Measurements from ENCODE around the gene UGT1A1.

UGT1A1 gene

DNA sequence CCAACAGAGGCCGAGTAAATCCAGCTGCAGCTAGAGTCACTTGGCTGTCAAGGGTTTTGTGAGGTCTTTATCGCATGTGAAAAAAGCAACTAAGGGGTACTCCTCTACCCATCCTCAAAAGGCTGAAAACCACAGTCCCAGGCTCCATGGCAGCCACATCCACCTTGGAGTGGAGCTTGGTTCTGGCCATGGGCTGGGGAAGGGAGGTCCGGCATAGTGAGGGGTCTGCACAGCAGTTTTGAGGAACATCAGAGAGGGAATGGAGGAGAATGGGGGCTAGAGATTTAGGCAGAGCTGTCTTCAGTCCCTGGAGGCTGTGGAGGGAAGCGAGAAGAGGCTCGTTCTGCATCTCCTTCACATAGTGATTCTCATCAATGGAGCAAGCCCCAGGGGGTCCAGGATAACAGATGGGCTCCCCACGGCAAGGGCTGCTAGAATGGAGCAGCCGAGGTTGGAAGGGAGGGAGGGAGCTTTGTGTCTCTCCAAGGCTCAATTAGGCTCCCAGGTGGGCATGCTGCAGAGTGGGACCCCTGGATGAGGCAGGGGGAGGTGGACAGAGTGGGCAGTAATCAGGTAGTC is 39.1 kb downstream of the UGT1A1 start:
- DNase-seq: no peak

- DNase-seq: no peak
These were observed 39.6 kb downstream of the UGT1A1 start for GRCh38 chr2:233799716-233800115.

DNA sequence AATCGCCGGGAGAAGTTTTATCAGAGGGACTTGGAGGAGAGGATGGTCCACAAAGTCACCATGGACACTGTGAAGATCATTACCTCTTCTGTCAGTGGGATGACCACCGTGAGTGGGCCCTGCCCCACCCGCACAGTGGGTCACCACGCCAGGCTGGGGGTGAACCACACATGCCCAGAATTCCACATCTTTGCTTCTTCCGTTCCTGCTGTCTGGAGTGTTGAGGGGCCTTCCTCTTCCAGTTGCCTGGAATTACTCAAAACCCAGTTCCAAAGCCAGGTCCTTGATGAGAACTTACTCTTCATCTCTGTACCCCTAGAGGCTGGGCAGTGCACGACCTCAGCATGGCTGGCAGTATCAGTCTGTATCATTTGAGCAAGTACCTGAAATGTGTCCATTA is 40.1 kb downstream of the UGT1A1 start:
- DNase-seq: no peak

DNA sequence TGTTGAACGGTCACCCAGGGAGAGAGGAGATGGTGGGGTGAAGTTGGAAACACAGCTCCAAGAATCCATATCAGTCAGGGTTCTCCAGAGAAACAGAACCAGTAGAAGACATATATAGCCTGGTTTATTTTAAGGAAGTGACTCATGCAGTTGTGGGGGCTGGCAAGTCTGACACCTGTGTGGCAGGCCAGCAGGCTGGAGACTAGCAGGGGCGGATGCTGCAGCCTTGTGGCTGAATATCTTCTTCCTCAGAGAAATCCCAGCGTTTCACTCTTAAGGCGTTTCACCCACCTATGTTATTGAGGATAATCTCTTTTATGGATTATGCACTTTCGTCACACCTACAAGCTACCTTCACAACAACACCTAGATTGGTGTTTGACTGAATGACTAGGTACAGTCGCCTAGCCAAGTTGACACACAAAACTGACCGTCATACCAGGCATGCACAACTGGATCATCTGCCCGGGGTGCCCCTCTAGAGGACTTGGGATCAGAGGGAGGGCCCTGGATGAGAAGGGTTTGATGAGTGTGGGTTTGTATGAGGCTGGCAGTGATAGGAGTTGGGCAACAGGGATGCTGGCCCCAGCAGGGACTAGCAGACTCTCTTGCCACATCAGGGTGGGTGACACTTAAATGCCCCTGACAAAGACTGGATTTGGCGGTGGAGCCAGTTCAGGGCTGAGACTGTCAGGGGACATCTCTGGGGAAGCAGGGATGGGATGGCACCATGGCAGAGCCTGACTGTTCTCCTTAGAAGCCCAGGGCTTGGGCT is 41.5 kb downstream of the UGT1A1 start:
- DNase-seq: no peak

DNA sequence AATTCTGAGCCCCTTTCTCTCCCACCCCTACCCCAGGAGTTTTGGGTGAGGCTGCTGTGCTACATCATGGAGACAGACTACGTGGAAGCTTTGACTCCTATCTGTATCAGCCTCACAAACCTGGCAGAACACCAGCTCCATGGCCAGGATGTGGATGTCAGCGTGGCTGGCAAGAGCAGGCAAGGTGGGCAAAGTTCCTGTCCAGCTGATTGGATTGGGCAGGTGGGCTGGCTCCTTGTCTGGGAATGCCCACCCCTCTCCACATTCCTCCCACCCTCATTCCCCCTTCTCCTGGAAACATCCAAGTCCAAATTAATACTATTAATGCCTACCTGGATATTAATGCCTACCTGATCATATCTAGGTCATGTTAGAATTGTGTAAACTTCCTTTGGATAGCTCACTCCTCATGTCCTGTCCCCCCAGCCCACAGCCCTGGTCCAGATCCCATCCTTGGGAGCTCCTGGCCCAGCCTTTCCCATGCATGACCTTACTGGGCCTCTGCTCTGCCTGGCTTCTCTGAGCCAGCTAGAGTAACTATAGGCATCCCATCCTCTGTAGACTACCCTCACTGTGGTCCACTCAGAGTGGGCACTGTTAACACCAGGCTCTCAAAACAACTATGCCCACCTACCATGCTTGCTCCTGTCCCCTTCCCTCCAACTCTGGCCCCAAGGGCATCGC is 42.2 kb downstream of the UGT1A1 start:
- DNase-seq: no peak

GRCh38 chr2:233803292-233803911 is 43.3 kb downstream of the UGT1A1 start:
- no peak for DNase-seq

DNA sequence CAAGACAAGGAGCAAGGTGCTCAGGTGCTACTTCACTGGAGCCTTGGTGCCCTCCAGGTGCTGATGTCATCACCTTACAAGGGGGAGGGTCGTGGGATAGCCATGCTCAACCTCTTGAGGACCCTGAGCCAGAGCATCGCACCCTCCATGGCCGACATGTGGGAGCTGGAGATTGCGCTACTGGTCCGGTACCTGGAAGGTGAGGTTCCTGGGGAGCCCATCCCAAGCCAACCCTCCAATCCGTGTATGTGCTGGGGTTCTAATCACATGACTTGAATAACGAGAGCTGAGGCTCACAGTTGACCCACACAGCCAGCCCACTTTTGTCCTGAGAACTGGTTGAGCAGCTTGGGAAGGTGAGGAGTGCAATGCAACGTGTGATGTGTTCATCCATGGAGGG is 43.9 kb downstream of the UGT1A1 start:
- no peak for DNase-seq

GRCh38 chr2:233807215-233807865 is 47.3 kb downstream of the UGT1A1 start:
- DNase-seq: no peak

GRCh38 chr2:233807966-233808935 is 48.2 kb downstream of the UGT1A1 start:
- DNase-seq: no peak

DNA sequence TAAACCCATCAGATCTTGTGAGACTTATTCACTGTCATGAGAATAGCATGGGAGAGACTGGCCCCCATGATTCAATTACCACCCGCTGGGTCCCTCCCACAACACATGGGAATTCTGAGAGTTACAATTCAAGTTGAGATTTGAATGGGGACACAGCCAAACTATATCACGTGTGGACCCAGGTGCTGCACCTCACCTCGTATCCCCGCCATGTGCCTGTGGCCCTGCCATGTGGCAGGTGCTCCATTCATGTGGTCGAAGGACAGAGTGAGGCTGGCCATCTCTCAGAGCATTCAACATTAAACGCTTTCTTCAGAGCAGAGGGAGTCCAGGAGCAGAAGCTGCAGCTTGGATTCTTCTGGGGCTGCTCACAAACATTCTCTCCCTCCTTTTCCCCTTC is 50.3 kb downstream of the UGT1A1 start:
- no peak for DNase-seq

GRCh38 chr2:233811087-233811486 is 51.0 kb downstream of the UGT1A1 start:
- DNase-seq: no peak

DNA sequence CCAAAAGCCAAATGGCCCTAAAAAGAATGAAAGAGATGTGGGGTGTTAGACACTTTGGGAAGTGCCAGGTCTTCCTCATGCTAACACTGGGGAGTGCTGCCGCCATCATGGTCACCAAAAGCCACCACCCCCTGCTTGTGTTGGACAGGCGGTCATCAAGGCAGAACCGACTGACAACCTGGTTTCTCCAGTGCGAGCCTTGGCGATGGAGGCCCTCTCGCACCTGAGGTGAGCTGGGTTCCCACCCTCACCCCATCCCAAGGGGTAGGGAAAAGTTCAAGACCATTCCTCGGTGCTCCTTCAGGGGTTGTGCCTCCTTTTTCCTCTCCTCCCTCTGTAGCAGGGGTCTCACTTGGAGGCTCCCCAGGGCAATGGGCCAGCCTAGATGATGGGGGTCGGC is 51.7 kb downstream of the UGT1A1 start:
- no peak for DNase-seq

- no peak for DNase-seq
These were observed 53.4 kb downstream of the UGT1A1 start for GRCh38 chr2:233813236-233814055.

DNA sequence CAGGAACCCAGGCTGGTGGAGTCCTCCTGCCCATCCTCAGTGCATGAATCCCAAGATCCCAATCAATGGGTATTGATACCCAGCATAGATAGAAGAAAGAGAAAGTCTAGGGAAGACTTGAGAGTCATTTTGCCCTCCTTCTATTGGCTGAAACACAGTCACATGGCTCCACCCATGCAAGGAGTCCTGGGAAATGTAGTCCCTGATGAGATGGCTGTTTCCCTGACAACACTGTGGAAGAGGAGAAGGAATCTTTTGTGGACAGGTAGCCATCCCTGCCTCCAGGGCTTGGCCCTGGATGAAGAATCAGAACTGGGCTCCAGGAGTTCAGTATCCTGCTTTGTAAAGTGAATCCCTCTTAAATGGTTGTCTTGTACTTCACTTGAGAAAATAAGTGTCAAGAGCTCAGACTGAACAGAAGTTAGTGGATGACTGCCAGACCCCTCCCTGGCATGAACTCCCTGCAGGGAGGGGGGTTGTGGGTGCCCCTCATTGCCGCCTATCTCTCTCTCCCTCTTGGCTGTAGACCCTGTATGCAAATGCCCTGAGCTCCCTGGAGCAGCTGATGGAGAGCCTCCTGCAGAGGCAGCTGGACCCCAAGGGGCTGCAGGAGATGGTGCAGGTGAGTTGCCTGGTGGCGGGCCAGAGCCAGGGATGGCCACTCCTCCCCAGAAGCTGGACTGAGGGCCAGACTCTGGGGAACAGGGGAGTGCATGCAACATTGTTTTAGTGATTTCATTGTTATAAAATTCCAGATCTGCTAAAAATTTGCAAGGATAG is 54.2 kb downstream of the UGT1A1 start:
- DNase-seq: no peak

GRCh38 chr2:233815861-233816260 is 55.8 kb downstream of the UGT1A1 start:
- no peak for DNase-seq

DNA sequence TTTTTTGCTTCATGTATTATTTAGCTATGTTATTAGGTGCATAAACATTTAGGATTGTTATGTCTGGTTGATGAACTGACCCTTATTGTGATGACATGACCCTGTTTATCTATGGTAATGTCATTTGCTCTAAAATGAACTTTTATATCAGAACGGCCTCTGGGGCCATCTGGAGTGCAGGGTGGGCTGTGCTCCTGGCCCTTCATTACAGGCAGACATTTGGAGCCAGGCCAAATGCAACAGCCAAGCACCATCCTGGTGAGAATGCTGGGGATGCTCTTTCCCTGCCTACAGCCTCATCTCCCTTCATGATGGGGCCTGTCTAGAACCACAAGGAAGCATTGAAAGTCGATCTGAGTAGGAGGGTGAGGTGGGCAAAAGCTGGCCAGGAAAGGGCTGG is 56.3 kb downstream of the UGT1A1 start:
- DNase-seq: no peak

DNA sequence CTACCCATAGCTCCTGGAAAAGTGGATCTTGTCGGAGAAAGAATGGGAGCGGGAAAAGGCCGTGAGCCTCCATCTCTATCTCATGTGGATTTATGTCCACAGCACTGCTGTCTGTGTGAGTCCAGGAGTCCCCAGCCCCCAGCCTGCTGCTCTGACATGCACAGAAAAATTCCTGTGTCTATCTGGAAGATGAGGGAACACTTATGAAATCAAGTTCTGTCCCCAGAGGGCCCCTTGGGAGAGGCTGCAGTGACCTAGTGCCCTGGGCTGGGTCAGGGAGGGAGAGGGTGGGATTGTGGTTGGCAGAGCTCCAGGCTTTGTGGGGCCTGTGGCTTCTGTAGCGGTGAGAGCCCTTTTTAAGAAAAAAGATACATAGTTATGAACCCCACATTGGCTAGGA is 56.7 kb downstream of the UGT1A1 start:
- no peak for DNase-seq

DNA sequence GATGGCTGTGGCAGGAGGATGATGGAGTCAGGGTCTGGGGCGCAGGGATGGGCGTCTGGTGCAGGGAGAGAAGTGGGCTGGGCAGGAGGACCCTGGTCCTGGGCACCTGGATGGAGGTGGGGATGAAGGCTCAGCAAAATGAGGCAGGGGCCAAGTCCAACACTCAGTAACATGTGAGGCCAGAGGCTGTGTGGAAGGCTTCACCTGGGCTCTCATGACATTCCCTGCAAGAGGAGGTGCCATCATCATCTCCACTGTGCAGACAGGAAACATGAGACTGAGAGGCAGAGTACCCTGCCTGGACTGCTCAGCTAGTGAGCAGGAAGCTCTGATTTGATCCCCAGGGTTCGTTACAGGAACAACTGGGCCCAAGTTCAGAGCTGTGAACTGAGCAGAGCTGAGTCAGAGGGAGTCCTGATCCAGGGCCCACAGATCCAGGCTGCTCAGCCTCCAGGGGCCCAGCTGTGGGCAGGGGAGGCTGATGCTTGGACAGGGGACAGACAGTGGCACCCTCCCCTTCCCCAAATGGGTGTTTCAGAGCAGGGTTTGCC is 57.4 kb downstream of the UGT1A1 start:
- DNase-seq: no peak

DNA sequence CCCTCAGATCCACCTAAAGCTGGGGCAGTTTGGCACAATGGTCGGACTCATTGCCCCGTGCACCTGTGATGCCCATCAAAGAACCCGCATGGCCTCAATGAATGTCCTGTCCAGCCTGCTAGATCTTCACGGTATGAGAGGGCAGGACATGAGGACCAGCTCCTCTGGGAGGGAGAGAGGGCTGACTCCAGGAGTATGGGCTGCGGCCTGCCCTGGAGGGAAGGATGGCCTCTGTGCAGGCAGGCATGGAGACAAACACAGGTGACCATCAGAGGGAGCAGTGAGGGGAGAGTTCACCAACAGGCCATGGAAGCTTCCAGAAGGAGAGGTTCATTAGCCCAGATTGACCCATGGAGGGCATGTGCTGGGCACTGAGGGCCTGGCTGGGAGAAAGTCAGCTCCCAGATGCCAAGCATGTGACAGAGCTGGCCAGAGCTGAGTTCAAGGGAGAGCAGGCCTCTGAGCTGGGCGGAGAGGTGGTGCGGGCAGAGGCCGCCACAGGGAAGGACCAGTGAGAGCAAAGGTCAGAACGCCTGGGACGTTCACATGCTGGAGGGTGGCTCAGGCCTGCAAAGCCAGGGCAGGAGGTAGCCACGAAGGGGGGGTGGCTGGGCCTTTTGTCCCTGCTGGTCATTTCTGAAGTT is 58.0 kb downstream of the UGT1A1 start:
- DNase-seq: no peak

Measured in NCI-H187 treated with DMSO at 0.1 percent for 48 hours (cell line).